Ascending aorta (tissue), 2 donors: ENCODE measurements around the gene FAM47E. TPM values are rescaled to one million over a fixed set of nuclear protein-coding genes. Genes with fewer than 3 reads are reported as not detected.
"Not testable (repeated sequence)": the region's sequence is repeated elsewhere in the genome, so short reads cannot be mapped to it uniquely, and the experiment has no call there.

Source experiments
- DNase-seq, 2 donors: peaks; one replicate each; pipeline ENCODE4 v3.0.0-alpha.2; 2019; ENCODE audit warnings: low spot score in 2 of 2
- H3K27ac ChIP-seq, 2 donors: fragments of 200-600 bp; sonication (generic); one replicate each; pipeline ENCODE4 v1.5.1; 2016 to 2017; ENCODE audit warnings: mild to moderate bottlenecking in 1 of 2
- H3K27me3 ChIP-seq: fragments of 200-600 bp; sonication (generic); one replicate; pipeline ENCODE4 v1.5.1; 2017
- H3K36me3 ChIP-seq, 2 donors: fragments of 200-600 bp; sonication (generic); one replicate each; pipeline ENCODE4 v1.5.1; 2016
- H3K4me1 ChIP-seq, 2 donors: fragments of 200-600 bp; sonication (generic); one replicate each; pipeline ENCODE4 v1.5.1; 2016 to 2017; ENCODE audit warnings: mild to moderate bottlenecking in 1 of 2
- H3K4me3 ChIP-seq, 2 donors: fragments of 200-600 bp; sonication (generic); one replicate each; pipeline ENCODE4 v1.5.1; 2016 to 2017; ENCODE audit warnings: mild to moderate bottlenecking in 1 of 2
- H3K9me3 ChIP-seq, 2 donors: fragments of 200-600 bp; sonication (generic); one replicate each; pipeline ENCODE4 v1.5.1; 2016
- CTCF ChIP-seq, 3 experiments: fragments of 200-600 bp in 2 of 3; fragments of 450-650 bp in 1 of 3; sonication (generic) in 2 of 3; IDR thresholded peaks; one replicate each; pipeline ENCODE4 v1.5.1; 2016 to 2019; ENCODE audit warnings: antibody characterized with exemption in 3 of 3, mild to moderate bottlenecking in 1 of 3, moderate library complexity in 1 of 3
- intact Hi-C: fragments of 100-400 bp; cut with DNase I; formaldehyde crosslinking; loops from one replicate; pipeline ENCODE4 v1.15.1; 2023
- total RNA-seq: library from RNA; depleted of rRNA; stranded (reverse); fragments of >200 nt; gene quantifications from one replicate; pipeline ENCODE4 v1.1.0, GENCODE V29; 2016

The FAM47E gene
- total RNA-seq, 1 donor from 2014 or later = not detected

GRCh38 chr4:76283900-76284299 lies 32.4 kb downstream of the FAM47E start:
- Histone ChIP-seq H3K9me3 (peaks cover 0 to 9% of the 10 kb centered on the region in 2 donors), H3K27me3 (no peaks in the 10 kb centered on the region), H3K4me1 (no peaks in the 10 kb centered on the region), H3K36me3 (no peaks in the 10 kb centered on the region), H3K27ac (no peak overlapping the region), H3K4me3 (no peak overlapping the region)
- DNase-seq = no peak
- intact Hi-C loops = no loop called here
- TF ChIP-seq CTCF (IDR thresholded peaks at IDR 0.05) = no peak

- H3K4me1 ChIP-seq, H3K27ac ChIP-seq, DNase-seq, H3K9me3 ChIP-seq, H3K4me3 ChIP-seq, intact Hi-C loops, H3K36me3 ChIP-seq, H3K27me3 ChIP-seq: not testable (repeated sequence)
These were observed 36.3 kb downstream of the FAM47E start for GRCh38 chr4:76287811-76288210.

DNA sequence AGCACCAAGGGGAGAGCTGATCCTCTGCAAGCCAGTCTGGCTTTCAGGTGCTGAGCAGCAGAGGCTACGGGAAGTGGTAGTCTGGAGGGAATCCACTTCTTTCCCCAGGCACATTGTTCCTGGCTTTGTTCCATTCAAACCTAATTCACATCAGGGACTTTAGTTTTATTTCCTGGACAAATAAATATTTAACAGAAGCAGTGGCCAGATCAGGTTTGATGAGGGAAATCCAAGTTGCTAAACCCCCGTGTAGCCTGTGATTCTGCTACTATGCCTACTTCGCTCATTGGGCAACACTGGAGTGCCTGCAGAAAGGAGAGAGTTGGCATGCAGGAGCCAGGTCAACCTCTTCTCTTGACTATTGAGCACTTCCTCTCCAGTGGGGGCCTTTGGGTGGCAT lies 41.2 kb downstream of the FAM47E start:
- Histone ChIP-seq H3K4me3 (no peak overlapping the region), H3K9me3 (peaks cover 4 to 7% of the 10 kb centered on the region in 2 donors), H3K27me3 (no peaks in the 10 kb centered on the region), H3K36me3 (no peaks in the 10 kb centered on the region), H3K4me1 (no peaks in the 10 kb centered on the region), H3K27ac (no peak overlapping the region)
- no peak for TF ChIP-seq CTCF (IDR thresholded peaks at IDR 0.05)
- intact Hi-C loops = no loop called here
- no peak for DNase-seq

DNA sequence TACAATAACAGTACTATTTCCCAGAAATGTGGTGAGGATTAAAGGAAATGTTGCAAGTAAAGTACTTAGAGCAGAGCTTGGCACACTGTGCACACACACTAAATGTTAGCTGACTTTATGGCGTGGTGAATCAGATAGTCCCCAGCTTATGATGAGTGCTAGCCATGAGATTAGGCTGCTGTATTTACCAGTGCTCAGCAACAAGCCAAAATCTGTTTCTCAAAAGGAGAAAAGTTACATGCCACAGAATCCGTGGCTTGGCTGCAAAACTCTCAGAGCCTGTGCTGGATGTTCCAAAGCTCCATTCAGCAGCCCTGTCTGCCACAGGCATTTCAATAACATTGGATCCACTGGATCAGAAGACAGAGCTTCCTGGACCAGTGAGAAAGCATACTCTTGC lies 42.3 kb downstream of the FAM47E start:
- DNase-seq = no peak
- Histone ChIP-seq H3K27ac (no peak overlapping the region), H3K4me3 (no peak overlapping the region), H3K4me1 (no peaks in the 10 kb centered on the region), H3K36me3 (no peaks in the 10 kb centered on the region), H3K27me3 (no peaks in the 10 kb centered on the region), H3K9me3 (peaks cover 4 to 7% of the 10 kb centered on the region in 2 donors)
- no peak for TF ChIP-seq CTCF (IDR thresholded peaks at IDR 0.05)
- intact Hi-C loops = no loop called here

GRCh38 chr4:76296286-76296820 lies 44.8 kb downstream of the FAM47E start:
- H3K4me3 ChIP-seq = no peak overlapping the region
- H3K4me1 ChIP-seq = no peaks in the 10 kb centered on the region
- DNase-seq = no peak
- no peaks in the 10 kb centered on the region for H3K36me3 ChIP-seq
- no peak overlapping the region for H3K27ac ChIP-seq
- H3K27me3 ChIP-seq = no peaks in the 10 kb centered on the region
- peaks cover 4 to 7% of the 10 kb centered on the region in 2 donors for H3K9me3 ChIP-seq
- TF ChIP-seq CTCF (IDR thresholded peaks at IDR 0.05) = no peak
- intact Hi-C loops = no loop called here

DNA sequence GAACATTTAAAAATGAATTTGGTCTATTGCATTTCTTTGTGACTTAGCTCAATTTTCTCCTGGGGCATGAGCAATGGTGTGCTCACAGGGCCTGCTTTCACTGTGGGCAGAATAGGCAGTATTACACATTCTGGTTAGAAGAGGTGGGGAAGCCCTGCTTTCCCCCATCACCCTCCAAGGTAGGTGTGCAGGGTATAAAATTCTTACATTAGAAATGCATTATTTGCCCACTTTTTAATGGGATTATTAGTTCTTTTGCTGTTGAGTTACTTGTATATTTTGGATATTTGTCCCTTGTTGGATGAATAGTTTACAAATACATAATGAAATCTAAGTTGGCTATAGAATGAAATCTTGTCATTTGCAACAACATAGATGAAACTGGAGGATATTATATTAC lies 46.7 kb downstream of the FAM47E start:
- Histone ChIP-seq H3K4me1 (no peaks in the 10 kb centered on the region), H3K27ac (no peak overlapping the region), H3K36me3 (no peaks in the 10 kb centered on the region), H3K4me3 (no peak overlapping the region), H3K9me3 (peaks cover 4 to 7% of the 10 kb centered on the region in 2 donors), H3K27me3 (no peaks in the 10 kb centered on the region)
- TF ChIP-seq CTCF (IDR thresholded peaks at IDR 0.05) = no peak
- intact Hi-C loops = no loop called here
- no peak for DNase-seq
